GM12878 (cell line): ENCODE results near the gene PRKN. TPM values are rescaled to one million over a fixed set of nuclear protein-coding genes. Genes with fewer than 3 reads are reported as not detected.

Experiments
- ATAC-seq: fragments of 200-7000 bp; cut with Tn5 transposase; 3 replicates; pipeline ENCODE4 v1.9.1; 2020; ENCODE audit warnings: mild to moderate bottlenecking, moderate library complexity
- BruUV-seq: library from RNA; stranded (reverse); fragments of 400-500 nt; replicated peaks from 2 replicates; lab custom pipeline; 2021; lab: Mats Ljungman, UMichigan
- CTCF ChIA-PET: fragments of 300-600 bp; sonication (Branson Sonifier 250); formaldehyde crosslinking; extraction: SDS; loops from one replicate; lab custom pipeline; 2021; ENCODE audit warnings: inconsistent platforms; lab: Yijun Ruan, JAX
- POLR2A ChIA-PET: fragments of 350-600 bp; formaldehyde crosslinking; extraction: SDS; loops from one replicate; lab custom pipeline; 2021; ENCODE audit warnings: inconsistent platforms; lab: Charles Lee
- RAD21 ChIA-PET: fragments of 300-600 bp; sonication (Branson Sonifier 250); formaldehyde crosslinking; loops from one replicate; lab custom pipeline; 2023; ENCODE audit warnings: antibody characterized with exemption; ENCODE audit not compliant: unreplicated experiment; lab: Charles Lee
- SMC1A ChIA-PET: fragments of 300-600 bp; sonication (Branson Sonifier 250); formaldehyde crosslinking; loops from one replicate; lab custom pipeline; 2023; ENCODE audit not compliant: unreplicated experiment, uncharacterized antibody; lab: Charles Lee
- DNase-seq: peaks from one replicate; pipeline ENCODE4 v3.0.0-alpha.2; 2011; ENCODE audit warnings: low read depth, low spot score
- FAIRE-seq: peaks from 3 replicates; lab custom pipeline; 2011; peaks lifted over from hg19 to GRCh38; lab: Jason Lieb, UNC
- H2AFZ ChIP-seq: 2 replicates; pipeline ENCODE4 v1.6.0; 2011; ENCODE audit warnings: low read depth, low read length, control low read depth; ENCODE audit not compliant: control insufficient read depth
- H3K27ac ChIP-seq: 2 replicates; pipeline ENCODE4 v1.5.1; 2011; ENCODE audit warnings: control low read depth; ENCODE audit not compliant: control insufficient read depth, insufficient read depth
- H3K27me3 ChIP-seq, 2 experiments: replicated peaks in 1 of 2; 2 replicates each; pipeline versions ENCODE4 v1.6.0 to v1.6.1; 2011; ENCODE audit warnings: low read length in 1 of 2; ENCODE audit not compliant: control insufficient read depth in 2 of 2, insufficient read depth in 2 of 2
- H3K36me3 ChIP-seq, 2 experiments: 2 replicates each; pipeline ENCODE4 v1.5.1; 2011; ENCODE audit warnings: low read length in 1 of 2; ENCODE audit not compliant: control insufficient read depth in 2 of 2, insufficient read depth in 2 of 2
- H3K4me1 ChIP-seq: 2 replicates; pipeline ENCODE4 v1.6.1; 2011; ENCODE audit warnings: mild to moderate bottlenecking, low read length, moderate library complexity, mixed read lengths; ENCODE audit not compliant: control insufficient read depth, insufficient read depth
- H3K4me2 ChIP-seq: 2 replicates; pipeline ENCODE4 v1.6.0; 2011; ENCODE audit warnings: control low read depth; ENCODE audit not compliant: control insufficient read depth, insufficient read depth
- H3K4me3 ChIP-seq: fragments of 200-600 bp; sonication (generic); 2 replicates; pipeline ENCODE4 v1.5.1; 2016
- H3K79me2 ChIP-seq: 2 replicates; pipeline ENCODE4 v1.6.0; 2011; ENCODE audit warnings: low read length; ENCODE audit not compliant: control insufficient read depth, insufficient read depth
- H3K9ac ChIP-seq: 2 replicates; pipeline ENCODE4 v1.8.0; 2011; ENCODE audit warnings: low read length, control low read depth, mixed read lengths; ENCODE audit not compliant: control insufficient read depth, insufficient read depth
- H3K9me3 ChIP-seq: replicated peaks from 3 replicates; pipeline ENCODE4 v1.5.1; 2011; ENCODE audit warnings: mild to moderate bottlenecking, low read length; ENCODE audit not compliant: control insufficient read depth, insufficient read depth
- H4K20me1 ChIP-seq: 2 replicates; pipeline ENCODE4 v1.6.0; 2011; ENCODE audit not compliant: control insufficient read depth, insufficient read depth
- BRCA1 ChIP-seq: IDR thresholded peaks from 2 replicates; pipeline ENCODE4 v1.6.1; 2011; ENCODE audit warnings: low read depth, low read length, improper control_type of control experiment
- CEBPB ChIP-seq, 2 experiments: fragments of 150-350 bp in 1 of 2; IDR thresholded peaks; 2 replicates each; pipeline ENCODE4 v1.6.1; 2012 to 2014; ENCODE audit warnings: low read depth in 2 of 2, low read length in 2 of 2, borderline replicate concordance in 1 of 2, inconsistent platforms in 1 of 2
- HDAC6 ChIP-seq: fragments of 200-600 bp; sonication (generic); IDR thresholded peaks from one replicate; pipeline ENCODE4 v1.8.0; 2017; ENCODE audit warnings: antibody characterized with exemption; ENCODE audit not compliant: unreplicated experiment
- MAX ChIP-seq: IDR thresholded peaks from 2 replicates; pipeline ENCODE4 v1.6.1; 2012; ENCODE audit warnings: low read depth, low read length, improper control_type of control experiment
- MTA2 ChIP-seq: fragments of 450-650 bp; IDR thresholded peaks from 2 replicates; pipeline ENCODE4 v1.6.1; 2016; ENCODE audit warnings: low read depth, mild to moderate bottlenecking, moderate library complexity
- NR2C1 ChIP-seq: fragments of 450-650 bp; IDR thresholded peaks from 2 replicates; pipeline ENCODE4 v1.6.1; 2017; ENCODE audit warnings: antibody characterized with exemption, mild to moderate bottlenecking, moderate library complexity
- NRF1 ChIP-seq: conservative IDR thresholded peaks from 2 replicates; pipeline ENCODE4 v1.6.1; 2011; ENCODE audit warnings: mild to moderate bottlenecking, low read depth, low read length, improper control_type of control experiment
- POLR2AphosphoS2 ChIP-seq: IDR thresholded peaks from 2 replicates; pipeline ENCODE4 v1.6.1; 2011; ENCODE audit warnings: low read depth, mild to moderate bottlenecking, low read length, improper control_type of control experiment, moderate library complexity
- POLR2AphosphoS5 ChIP-seq: IDR thresholded peaks from 2 replicates; pipeline ENCODE4 v1.6.1; 2011; ENCODE audit warnings: mild to moderate bottlenecking, low read length, inconsistent platforms
- POU2F2 ChIP-seq: IDR thresholded peaks from 3 replicates; pipeline ENCODE4 v1.6.1; 2011; ENCODE audit warnings: low read depth, mild to moderate bottlenecking, low read length, borderline replicate concordance
- RUNX3 ChIP-seq: IDR thresholded peaks from 2 replicates; pipeline ENCODE4 v1.6.1; 2012; ENCODE audit warnings: low read length, inconsistent platforms
- SMARCA5 ChIP-seq: fragments of 450-650 bp; IDR thresholded peaks from 2 replicates; pipeline ENCODE4 v1.6.1; 2017; ENCODE audit warnings: mild to moderate bottlenecking
- SP1 ChIP-seq: IDR thresholded peaks from one replicate; pipeline ENCODE4 v1.6.1; 2011; ENCODE audit warnings: low read depth, low read length
- STAT1 ChIP-seq: fragments of 450-650 bp; conservative IDR thresholded peaks from 2 replicates; pipeline ENCODE4 v1.6.1; 2014; ENCODE audit warnings: antibody characterized with exemption, mild to moderate bottlenecking
- STAT3 ChIP-seq: IDR thresholded peaks from 2 replicates; pipeline ENCODE4 v1.6.1; 2011; ENCODE audit warnings: low read depth, low read length, improper control_type of control experiment
- TAF1 ChIP-seq: IDR thresholded peaks from 2 replicates; pipeline ENCODE4 v1.6.1; 2011; ENCODE audit warnings: mild to moderate bottlenecking, low read depth, low read length, borderline replicate concordance
- TBL1XR1 ChIP-seq: IDR thresholded peaks from 2 replicates; pipeline ENCODE4 v1.6.1; 2012; ENCODE audit warnings: low read depth, low read length, improper control_type of control experiment
- ZBED1 ChIP-seq: IDR thresholded peaks from 2 replicates; pipeline ENCODE4 v1.6.1; 2016; ENCODE audit warnings: borderline replicate concordance
- ZNF207 ChIP-seq: fragments of 450-650 bp; IDR thresholded peaks from 2 replicates; pipeline ENCODE4 v1.6.1; 2014; ENCODE audit warnings: antibody characterized with exemption, mild to moderate bottlenecking, borderline replicate concordance
- ZZZ3 ChIP-seq: IDR thresholded peaks from 2 replicates; pipeline ENCODE4 v1.6.1; 2011; ENCODE audit warnings: low read depth; ENCODE audit not compliant: control insufficient read depth, insufficient read length
- WGBS: methylation state at CpG from one replicate; pipeline ENCODE4 v1.1.6; 2016; ENCODE audit warnings: low lambda C conversion rate; ENCODE audit not compliant: insufficient replicate concordance, insufficient coverage; ENCODE audit errors: missing lambda C conversion rate; 5-methylcytosine and 5-hydroxymethylcytosine counted together
- in situ Hi-C: fragments of 300-500 bp; cut with MboI; formaldehyde crosslinking; loops from 9 replicates; pipeline ENCODE4 v1.14.3; 2018; ENCODE audit warnings: mixed read lengths
- intact Hi-C: fragments of 100-400 bp; cut with micrococcal nuclease; formaldehyde crosslinking; loops from one replicate; pipeline ENCODE4 v1.14.2; 2022; ENCODE audit not compliant: unreplicated experiment
- polyA plus RNA-seq, 11 experiments: library from polyadenylated mRNA; depleted of rRNA in 4 of 11; unstranded in 6 of 11; stranded (reverse) in 5 of 11; fragments of >200 nt; fragmentation: Nextera tagmentation in 4 of 11; fragmentation: Illumina TruSeq in 1 of 11; extraction: Ambion mirVana in 4 of 11; extraction: Trizol in 1 of 11; gene quantifications; 1 replicate in 1 of 11; 2 replicates in 10 of 11; pipeline versions ENCODE4 v1.2.1 to v1.2.3, GENCODE V29; 2011 to 2016; ENCODE audit warnings: inconsistent platforms in 2 of 11, missing spikeins in 2 of 11, low read depth in 1 of 11
- total RNA-seq, 4 experiments: library from RNA; depleted of rRNA in 3 of 4; stranded (reverse); fragments of >200 nt in 3 of 4; fragmentation: Illumina TruSeq in 1 of 4; extraction: Trizol in 1 of 4; gene quantifications; 2 replicates each; pipeline versions ENCODE4 v1.2.1 to v1.2.3, GENCODE V29; 2013 to 2021

Gene PRKN
- total and polyA plus RNA-seq, 10 of the 15 experiments (the other 5 are each of a cell fraction or from before 2014, with no cell fraction given) = 0.06 to 0.09 TPM; not detected in 8

DNA sequence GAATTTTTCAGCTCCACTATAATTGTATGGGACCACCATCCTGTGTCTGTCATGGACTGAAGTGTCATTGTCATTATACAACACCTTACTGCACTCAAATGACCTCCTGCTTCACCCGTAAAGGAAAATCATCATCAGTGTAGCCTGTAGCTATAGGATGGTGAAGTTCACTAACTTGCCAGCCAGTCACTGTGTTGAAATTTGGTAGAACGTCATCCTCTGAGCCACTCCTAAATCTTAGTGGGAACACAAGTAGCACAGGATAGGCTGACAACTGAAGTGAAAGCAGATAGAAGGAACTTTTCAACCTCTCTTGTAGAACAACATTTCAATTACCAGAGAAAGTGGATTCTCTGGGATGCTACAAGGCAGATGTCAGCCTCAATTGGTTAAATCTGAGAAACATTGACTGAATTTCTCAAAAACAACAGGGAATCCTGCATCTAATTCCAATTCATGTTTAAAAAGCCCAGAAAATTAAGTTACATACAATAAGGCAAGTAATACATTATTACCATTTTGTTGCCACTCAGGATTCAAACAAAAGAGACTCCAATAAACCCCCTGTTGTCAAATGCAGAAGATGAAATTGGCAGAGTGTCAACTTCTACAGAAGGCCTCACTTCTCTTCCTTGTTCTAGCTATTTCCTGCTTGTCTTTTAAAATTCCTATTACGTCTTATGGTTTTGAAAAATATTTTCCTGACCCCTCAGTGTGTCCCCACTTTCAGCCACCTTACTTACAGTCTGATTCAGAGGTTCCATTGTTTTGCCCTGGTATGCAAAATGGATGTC is 805.8 kb downstream of the PRKN start:
- DNase-seq = no peak
- CTCF ChIA-PET = no interaction called here
- 16% methylated on average over 3 of the region's 3 CpGs for WGBS
- TF ChIP-seq STAT3 = no peak
- TF ChIP-seq STAT1 = no peak
- TF ChIP-seq NR2C1 = no peak
- no peak for TF ChIP-seq ZZZ3
- TF ChIP-seq ZBED1 = no peak
- TF ChIP-seq MAX = no peak
- TF ChIP-seq SMARCA5 = no peak
- no peak for TF ChIP-seq RUNX3
- no peak for TF ChIP-seq CEBPB (IDR thresholded peaks at IDR 0.05; ENCODE audit: borderline replicate concordance in 1 of 2, low read depth in 2 of 2, low read length in 2 of 2)
- no peak for TF ChIP-seq POU2F2
- TF ChIP-seq NRF1 = no peak
- no peak for TF ChIP-seq BRCA1
- TF ChIP-seq POLR2AphosphoS2 = no peak
- no peak for TF ChIP-seq POLR2AphosphoS5
- TF ChIP-seq SP1 = no peak
- TF ChIP-seq TBL1XR1 = no peak
- TF ChIP-seq TAF1 = no peak
- TF ChIP-seq HDAC6 = no peak
- no peak for TF ChIP-seq ZNF207
- no peak for TF ChIP-seq MTA2
- RAD21 ChIA-PET = no interaction called here
- Histone ChIP-seq H3K27me3 (no peaks in the 10 kb centered on the region; a peak in 1 of 4 replicates), H3K4me1 (no peaks in the 10 kb centered on the region), H3K79me2 (no peaks in the 10 kb centered on the region), H4K20me1 (no peaks in the 10 kb centered on the region), H2AFZ (no peak overlapping the region), H3K9ac (no peak overlapping the region), H3K36me3 (no peaks in the 10 kb centered on the region), H3K4me2 (no peak overlapping the region), H3K4me3 (no peak overlapping the region), H3K9me3 (no peaks in the 10 kb centered on the region), H3K27ac (no peak overlapping the region)
- no peak for FAIRE-seq
- in situ Hi-C loops = no loop called here
- POLR2A ChIA-PET = no interaction called here
- no peak for ATAC-seq
- SMC1A ChIA-PET = no interaction called here
- BruUV-seq = no TSS peak
- intact Hi-C loops = loop anchor here (10.0 kb wide), 2 partner anchors 177 to 507 kb away; no protein-coding TSS in a partner anchor
